NCI-H345 (cell line): ENCODE measurements around the gene FEV.

ENCODE experiments used
- DNase-seq: peaks from one replicate; lab custom pipeline; 2025; lab: John Stamatoyannopoulos, UW

Gene FEV

DNA sequence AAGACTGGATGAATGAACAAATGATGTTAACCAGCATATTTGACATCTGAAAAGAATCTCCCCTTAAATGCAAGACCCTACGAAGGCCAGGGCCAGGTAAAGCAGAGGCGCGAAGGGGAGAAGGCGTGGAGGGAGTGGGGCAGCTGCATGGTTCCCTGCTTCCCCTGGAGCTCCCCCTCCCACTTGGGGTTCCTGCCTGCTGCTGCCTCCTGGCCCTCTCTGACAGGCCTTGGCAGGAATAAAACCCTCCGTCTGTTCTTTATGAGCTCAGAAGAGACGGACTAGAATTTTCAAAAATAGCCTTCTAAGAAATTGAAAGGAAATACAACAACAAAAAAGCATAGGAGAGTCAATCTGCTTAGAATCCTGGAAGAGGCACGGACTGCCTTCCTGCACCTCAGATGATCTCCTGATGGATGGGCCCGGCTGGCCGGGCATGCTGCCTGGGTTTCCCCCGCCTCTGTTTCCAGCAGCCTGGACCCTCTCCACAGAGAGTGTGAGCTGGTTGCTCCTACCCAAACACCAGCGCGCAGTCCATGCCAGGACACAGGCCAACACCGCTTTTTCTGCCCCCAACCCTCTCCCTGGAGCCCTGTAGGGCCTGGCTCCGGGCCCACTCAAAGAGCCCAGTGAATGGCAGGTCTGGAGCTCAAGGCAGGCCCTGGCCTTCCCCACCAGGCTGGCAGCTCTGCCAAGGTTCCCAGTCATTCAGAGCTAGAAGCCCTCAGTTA, 32.4 kb upstream of the FEV start:
- DNase-seq = no peak

DNA sequence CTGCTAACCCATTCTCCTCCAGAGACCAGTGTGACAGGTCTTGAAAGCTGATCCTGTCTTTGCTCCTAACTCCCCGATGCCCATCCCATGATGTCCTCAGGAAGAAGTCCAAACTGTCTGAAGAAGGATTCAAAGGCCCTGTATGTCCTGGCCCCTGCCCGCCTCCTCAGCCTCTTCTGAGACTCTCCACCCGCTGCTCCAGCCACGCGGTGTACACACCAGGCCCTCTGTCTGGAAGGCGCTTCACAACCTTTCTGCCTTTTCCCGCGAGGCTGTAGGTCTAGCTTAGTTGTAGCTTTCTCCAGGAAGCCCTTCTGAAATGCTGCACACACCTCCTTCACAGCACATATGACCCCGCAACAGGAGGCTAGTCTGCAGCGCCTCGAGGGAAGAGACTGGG, 31.7 kb upstream of the FEV start:
- DNase-seq = no peak

DNA sequence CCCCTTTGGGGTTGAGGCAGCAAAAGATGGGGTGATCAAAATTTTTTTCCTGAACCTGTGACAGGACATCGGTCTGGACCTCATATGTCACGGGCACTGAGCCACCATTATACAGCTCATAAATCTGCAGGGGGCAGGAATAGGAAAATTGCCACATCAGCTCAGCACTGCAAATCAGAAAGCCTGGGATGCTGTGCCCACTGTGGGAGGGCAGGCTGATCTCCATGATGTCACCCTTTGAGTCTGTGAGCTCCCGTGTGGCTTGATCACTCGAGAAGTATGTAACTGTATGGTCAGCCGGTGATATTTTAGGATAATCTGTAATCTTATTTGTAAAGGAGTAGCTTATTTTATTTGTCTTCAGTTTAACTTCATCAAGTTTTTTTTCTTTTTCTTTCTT, 25.9 kb upstream of the FEV start:
- no peak for DNase-seq

DNA sequence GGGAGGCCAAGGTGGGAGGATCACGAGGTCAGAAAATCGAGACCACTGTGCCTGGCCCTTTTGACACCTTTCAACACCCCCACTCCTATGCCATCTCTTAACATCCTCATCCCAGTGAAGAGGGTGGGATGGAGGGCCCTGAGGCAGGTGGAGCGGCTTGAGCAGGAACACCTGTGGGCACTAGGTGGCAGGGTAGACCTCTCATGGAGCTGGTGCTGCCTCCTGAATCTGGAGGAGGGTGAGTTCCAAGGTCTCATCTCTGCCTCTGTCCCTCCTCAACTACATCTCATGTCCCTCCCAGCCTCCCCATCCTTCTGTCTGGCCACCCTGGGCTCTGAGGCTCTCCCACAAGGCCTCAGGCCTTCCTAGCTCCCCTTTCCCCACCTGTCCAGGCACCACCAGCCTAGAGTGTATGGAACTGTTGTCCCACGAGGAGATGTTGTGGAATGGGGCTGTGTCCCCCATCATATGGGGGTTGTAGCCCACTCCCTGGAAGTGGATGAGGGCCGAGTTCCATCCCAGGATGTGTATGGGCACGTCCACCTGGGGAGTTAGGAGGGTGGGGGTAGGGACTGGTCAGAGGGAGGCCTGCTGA, 25.3 kb upstream of the FEV start:
- DNase-seq = peak; percentile 43

DNA sequence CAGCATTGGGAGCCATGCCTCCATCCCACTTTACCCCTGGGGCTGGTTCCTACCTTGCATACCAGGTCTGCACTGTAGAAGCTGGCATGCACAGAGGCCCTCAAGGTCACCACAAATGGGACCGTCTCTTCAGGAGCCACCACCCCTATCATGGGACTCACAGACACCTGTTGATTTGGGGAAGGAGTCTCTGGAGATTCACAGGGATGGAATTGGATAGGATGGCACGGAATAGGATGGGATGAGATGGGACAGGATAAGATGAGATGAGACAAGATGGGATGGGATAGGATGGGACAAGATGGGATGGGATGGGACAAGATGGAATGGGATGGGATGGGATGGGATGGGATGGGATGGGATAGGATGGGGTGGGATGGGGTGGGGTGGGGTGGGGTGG, 24.3 kb upstream of the FEV start:
- DNase-seq = no peak

DNA sequence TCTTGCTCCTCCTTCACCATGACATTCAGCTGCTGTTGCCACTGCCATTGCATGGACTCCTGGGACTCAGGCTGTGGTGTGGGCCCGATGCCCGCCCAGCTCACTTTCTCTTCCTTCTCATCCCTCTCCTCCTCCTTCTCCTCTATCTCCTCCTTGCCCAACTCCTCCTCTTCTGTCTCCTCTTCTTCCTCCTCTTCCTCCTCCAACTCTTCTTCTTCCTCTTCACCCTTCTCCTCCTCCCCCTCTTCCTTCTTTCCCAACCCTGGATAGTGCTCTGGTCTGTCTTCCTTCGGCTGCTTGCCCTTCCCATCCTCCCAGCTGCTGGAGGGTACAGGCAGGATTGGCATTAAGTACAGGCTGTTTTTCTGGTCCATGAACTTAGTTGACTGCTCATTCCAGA, 19.0 kb upstream of the FEV start:
- DNase-seq = no peak

DNA sequence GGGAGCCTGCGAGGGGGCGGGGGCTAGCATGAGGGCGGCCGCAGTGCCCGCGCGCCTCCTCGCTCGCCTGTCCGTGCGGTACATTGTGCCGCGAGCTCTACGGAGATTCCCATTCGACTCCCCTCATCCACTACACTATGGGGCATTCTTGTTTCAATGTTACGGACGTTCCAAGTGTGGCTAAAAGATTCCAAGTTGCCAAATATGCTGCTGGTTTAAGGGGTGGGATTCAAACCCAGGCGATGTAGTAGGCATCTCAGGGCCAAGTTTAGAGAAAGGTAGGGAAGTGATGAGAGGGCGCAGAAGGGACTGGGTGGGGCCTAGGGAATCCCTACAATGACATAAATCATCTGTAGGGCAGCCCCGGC, 18.3 kb upstream of the FEV start:
- no peak for DNase-seq

DNA sequence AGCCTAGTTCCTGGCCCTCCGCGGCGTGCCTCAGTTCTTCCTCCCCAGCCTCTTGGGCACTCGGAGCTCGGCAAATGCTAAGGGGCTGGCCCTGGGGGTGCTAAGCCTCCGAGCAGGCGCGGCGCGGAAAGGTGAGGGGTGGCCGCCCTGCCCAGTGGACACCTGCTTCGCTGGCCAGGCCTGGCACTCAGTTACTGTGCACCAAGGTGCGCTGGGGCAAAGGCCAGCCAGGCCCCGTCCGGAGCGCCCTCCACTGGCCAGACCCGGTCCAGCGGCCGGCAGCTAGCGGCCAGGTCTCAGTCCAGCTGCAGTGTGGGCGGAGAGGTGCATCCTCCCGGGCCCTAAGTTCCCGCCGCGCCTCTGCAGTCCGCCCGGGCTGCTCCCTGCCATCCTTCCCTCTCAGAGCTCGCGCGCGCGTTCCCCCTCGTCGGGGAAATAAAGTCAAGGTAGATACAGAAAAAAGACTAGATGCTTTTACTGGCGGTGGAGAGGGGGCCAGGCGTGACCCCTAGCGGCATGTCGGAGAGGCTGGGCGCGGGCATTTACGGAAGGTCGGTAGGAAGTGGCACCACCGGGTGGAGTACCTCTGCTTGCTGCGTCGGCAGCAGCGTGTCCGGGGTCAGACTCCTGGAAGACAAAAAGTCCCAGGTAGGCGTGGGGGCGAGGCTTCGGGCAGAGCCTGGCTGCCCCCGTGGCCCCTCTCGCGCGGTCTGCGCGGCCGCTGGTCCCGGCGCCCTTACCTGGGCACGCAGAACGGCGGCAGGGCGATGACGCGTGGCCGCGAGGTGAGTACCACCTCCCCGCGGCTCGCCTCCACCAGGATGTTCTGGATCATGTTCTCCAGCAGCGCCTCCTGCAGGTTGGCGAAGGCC, 17.6 kb upstream of the FEV start:
- peak; percentile 82 for DNase-seq

DNA sequence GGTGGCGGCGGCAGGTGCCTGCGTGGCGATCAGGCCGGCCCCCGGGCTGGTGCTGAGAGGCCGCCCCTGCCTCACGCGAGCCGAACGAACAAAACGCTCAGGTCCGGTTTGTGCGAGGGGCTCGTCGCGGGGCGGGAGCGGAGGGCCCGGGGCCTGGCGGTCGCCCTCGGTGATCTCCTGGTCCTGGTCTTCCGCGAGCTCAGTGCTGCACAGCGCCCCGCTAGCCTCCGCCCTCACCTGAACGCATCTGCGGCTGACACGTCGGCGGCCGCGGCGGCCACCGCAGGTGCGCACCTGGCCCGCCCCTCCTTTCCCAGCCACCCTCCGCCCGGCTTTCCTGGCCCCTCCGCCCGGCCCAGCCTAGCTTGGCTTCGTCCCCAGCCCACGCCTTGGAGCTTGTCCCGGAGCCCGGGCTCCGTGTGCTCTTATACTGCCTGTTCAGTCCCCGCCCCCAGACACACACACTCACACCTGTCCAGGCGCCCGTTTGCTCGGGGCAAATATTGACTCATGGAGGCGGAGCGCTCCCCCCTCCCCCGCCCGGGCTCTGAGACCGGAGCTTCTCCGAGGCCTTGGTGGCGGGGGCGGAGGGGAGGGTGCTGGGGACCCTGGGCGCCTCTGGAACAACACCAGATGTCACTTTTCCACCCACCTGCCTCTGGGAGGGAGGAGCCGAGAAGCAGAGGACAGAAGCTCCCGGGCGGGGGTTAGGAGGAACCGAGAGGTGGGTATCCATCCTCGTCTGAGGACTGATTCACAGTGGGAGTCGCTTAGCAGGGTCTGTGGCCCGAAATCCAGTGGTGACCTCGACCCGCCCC, 16.8 kb upstream of the FEV start:
- peak; percentile 99 for DNase-seq

DNA sequence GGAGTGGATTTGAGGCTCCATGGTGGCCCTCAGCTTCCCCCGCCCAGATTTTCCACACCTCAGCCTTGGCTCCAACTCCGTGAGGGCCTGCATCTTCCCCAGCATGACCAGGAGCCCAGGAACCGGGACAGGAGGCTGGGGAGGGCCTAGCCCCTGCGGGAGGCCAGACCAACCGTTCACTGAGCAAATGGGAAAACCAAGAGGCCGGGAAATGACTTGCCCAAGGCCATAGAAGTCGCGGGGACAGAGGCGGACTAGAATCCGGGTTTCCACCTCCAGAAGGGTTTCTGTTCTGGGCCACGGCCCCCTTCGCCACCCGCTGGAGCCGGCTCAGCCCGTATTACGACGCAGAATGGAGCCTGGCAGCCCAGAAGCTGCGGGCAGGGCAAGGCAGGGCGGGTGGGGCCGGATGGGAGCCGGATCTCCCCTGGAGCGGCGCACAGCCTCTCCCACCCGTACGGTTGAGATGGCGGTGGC, 16.2 kb upstream of the FEV start:
- no peak for DNase-seq

DNA sequence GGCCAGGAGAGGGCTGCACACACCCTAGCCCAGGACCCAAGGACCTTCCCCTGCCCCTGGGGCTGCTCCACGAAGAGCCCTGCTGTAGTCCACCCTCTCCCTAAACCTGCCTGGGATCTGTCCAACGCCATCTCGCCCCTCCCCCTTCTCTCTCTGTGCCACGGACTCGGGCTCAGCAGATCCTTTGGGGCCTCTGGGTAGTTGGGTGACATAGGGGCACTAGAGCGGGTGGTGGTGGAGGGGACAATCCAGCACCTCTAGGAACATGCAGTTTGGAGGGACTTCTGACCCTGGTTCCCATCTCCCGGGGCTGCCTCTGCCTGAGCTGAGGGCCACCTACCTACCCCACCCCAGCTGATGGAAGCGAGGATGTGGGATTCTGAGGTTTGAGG, 15.6 kb upstream of the FEV start:
- DNase-seq = peak; percentile 49

DNA sequence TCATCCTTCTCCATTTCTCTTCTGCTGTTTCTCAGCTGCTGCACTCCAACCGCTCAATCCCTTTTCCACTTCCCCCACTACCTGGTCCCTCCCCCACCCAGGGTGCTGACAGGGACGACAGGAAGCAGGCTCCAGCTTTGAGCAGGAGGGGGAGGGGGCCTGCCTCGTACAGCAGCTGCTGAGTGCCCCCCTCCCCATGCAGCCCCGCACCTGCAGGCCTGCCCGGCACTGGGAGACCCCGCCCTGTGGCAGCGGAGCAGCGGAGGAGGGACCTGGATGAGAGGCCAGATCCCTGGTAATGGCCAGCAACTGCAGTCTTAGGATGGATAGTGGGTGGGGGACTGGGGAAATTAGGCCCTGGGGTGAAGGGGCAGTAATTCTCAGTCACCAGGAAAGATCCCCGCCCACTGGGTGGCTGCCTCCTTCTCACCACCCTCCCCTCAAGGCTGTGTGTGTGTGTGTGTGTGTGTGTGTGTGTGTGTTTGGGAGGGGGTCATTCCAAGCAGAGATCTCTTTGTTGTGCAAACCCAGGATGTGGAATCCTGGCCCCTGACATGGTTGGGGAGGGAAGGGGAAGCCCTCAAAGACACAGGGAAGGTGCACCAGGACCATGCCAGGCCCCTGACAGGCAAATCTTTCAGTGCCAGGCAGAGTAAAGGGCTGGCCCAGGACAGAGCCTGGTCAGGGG, 15.0 kb upstream of the FEV start:
- peak; percentile 94 for DNase-seq

DNA sequence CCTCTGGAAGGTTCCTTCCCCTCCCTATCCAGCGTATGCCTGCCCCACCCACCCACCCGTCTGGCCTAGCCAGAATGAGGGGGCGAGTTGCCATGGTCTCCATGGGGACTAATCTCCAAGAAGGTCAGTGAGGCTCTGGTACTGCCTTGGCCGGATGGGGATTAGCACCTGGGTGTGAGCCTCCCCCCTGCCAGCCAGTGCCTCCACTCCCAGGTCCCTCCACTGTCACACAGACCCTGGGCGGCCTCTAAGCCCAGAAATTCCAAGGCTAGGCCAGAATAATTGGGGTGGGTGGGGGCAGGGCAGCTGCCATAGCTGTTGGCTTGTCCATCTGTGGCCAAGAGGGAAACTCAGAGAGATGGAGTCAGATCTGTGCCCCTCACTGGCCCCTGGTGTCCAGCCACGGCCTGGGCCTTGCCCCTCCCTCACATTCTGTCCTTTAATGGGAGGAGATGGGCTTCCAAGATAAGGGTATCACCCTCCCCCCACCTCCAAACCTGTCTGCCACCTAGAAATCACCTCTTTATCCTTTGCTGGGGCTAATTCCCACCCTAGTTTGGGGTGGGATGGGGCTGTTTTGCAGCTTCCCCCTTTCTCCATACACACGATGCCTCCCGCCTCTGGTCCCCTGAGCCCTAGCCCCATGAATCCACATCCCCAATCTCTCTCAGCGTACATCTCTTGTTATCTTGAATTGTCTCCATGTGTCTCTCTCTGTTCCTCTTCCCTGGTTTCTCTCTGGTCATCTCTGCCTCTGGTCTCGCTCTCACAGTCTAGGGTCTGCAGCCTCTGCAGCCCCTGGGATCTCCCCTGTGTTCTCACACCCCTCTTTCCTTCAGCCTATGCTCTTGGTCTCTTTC, 14.3 kb upstream of the FEV start:
- no peak for DNase-seq

DNA sequence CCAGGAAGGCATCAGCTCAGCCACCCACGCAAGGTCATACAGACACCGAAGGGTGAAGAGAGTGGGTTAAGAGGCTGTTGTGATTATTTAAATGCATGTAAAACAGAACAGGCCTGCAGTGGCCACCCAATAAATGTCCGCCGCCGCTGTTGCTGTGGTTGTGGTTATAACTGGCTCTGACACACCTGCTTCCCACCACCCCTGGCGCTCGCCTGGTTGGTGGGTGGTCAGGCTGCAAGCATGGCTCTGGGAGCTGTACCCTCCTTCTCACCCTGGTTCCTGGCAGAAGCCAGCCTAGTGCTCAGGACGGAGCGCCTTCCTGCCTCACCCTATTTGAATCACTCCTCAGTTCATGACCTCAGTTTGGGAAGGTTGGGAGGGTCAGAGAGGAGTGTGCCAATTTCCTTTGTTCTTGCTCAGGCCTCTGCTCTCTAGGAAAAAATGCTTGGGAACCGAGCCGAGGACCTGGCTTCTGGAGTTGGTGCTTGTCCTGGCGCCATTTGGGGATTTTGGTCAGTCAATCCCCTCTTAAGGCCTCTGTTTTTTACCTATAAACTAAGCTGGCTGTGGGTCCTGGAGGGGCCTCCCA, 13.5 kb upstream of the FEV start:
- peak; percentile 37 for DNase-seq

DNA sequence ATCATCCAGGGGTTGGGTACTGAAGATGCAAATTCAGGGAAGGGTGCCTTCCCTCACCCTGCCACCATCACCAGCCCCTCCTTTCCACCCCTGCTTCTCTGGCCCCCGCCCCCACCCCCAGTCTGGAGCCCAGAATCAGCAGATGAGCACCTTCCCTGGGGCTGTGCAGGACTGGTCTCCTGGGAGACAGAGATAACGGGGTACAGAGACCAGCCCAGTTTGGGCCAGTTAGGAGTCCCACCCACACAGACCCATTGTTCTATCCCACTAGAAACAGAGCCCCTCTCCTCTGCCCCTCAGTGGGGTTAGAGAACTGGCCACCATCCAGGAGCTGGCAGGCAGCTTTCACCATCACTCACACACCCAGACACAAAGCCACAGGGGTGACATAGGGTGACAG, 12.7 kb upstream of the FEV start:
- peak; percentile 66 for DNase-seq

DNA sequence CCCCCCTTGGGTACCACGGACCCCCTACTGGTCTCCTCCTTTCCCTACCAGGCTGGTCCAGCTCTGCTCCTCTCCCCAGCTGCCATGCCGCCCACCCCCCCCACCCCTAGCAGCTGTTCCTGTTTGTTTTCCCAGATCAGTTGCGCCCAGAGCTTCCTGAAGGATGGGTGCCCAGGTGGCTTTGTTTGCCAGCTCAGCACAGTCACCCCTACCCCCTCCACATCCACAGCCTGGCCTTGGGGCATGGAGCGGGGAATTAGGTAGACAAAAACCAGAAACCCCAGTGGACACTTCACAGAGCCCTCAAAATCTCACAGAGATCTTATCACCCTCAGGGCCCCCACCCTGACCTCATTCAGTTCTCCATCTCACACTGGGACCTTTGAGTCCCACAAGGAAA, 12.0 kb upstream of the FEV start:
- DNase-seq = peak; percentile 86

DNA sequence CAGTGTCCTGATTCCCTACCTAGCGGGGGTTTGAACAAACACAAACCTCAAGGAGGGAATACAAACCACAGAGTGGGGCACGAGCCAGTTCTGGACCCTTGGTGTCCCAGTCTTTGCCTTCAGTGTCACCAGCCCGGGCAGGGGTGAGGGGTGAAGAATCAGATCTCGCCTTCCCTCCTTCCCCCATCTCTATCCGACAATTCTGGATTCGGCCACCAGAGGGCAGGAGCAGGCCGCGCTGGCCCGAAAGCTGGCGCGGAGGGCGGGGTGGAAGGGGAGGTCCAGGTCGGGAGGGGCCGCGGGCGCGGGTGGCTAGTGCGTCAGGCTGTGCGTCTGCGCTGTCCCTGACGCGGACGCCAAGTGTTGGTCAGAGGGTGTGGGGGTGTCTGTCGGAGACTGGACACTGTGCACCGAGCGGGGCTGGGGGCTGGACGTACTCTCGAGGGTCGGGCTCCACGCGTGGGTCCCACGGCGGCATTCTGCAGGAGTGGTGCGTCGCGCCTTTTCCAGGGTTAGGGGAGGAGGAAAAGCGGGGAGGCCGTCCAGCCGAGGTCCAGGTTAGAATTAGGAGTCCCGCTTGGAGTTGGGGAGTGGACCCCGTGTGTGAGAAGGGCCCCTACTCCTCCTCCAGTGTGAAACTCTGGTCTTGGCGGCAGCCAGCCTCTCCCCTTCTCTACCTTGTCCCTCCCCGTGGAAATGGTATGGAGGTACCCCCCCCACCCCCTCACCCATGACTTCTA, 11.2 kb upstream of the FEV start:
- peak; percentile 94 for DNase-seq

DNA sequence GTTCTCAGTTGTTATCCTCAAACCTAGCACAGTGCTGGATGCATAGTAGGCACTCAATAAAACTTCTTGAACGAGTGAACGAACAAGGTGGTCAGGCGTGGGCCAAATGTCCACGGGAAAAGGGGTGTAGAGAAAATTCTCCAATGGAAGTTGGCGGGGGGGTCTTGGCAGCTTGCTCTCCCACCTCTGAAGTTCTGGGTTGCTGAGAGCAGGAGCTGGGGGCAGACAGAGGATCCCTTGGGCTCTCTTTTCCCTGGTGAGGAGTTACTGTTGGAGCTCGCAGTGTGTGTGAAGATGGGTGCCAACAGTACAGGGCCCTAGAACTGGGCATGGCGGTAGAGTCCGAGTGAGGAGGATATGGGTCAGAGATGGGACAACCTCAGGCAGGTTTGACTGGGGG, 10.6 kb upstream of the FEV start:
- DNase-seq = no peak
